ENCODE results near the gene TRPV3.

Gene TRPV3

GRCh38 chr17:3533752-3534151, 23.9 kb downstream of the TRPV3 start:
- no peaks in the 10 kb centered on the region for H3K27me3 ChIP-seq (ENCODE audit: low read depth, low read length)
- no peaks in the 10 kb centered on the region for H3K9me3 ChIP-seq (ENCODE audit: insufficient read depth, low read length)
- H4K20me1 ChIP-seq (ENCODE audit: insufficient read depth, low read length): no peaks in the 10 kb centered on the region
- H3K4me1 ChIP-seq (ENCODE audit: low read length): no peaks in the 10 kb centered on the region
- TF ChIP-seq EZH2phosphoT487 (IDR thresholded peaks at IDR 0.05; ENCODE audit: low read depth): no peak
- no peak overlapping the region for H3K27ac ChIP-seq (ENCODE audit: low read length)
- no peak overlapping the region for H2AFZ ChIP-seq (ENCODE audit: low read depth, low read length)
- H3K4me3 ChIP-seq (ENCODE audit: low read length): no peak overlapping the region
- H3K4me2 ChIP-seq (ENCODE audit: low read length): no peak overlapping the region
- no peaks in the 10 kb centered on the region for H3K36me3 ChIP-seq (replicated peaks; ENCODE audit: low read depth, low read length)
- no peak overlapping the region for H3K9ac ChIP-seq (ENCODE audit: low read length)
- no peaks in the 10 kb centered on the region for H3K79me2 ChIP-seq (ENCODE audit: low read length)

GRCh38 chr17:3532859-3533142, 24.8 kb downstream of the TRPV3 start:
- Histone ChIP-seq H3K79me2 (ENCODE audit: low read length) (no peaks in the 10 kb centered on the region), H3K36me3 (replicated peaks; ENCODE audit: low read depth, low read length) (no peaks in the 10 kb centered on the region), H3K4me3 (ENCODE audit: low read length) (no peak overlapping the region), H2AFZ (ENCODE audit: low read depth, low read length) (no peak overlapping the region), H3K4me1 (ENCODE audit: low read length) (no peaks in the 10 kb centered on the region), H4K20me1 (ENCODE audit: insufficient read depth, low read length) (no peaks in the 10 kb centered on the region), H3K27ac (ENCODE audit: low read length) (no peak overlapping the region), H3K4me2 (ENCODE audit: low read length) (no peak overlapping the region), H3K9me3 (ENCODE audit: insufficient read depth, low read length) (no peaks in the 10 kb centered on the region), H3K27me3 (ENCODE audit: low read depth, low read length) (no peaks in the 10 kb centered on the region), H3K9ac (ENCODE audit: low read length) (no peak overlapping the region)
- TF ChIP-seq EZH2phosphoT487 (IDR thresholded peaks at IDR 0.05; ENCODE audit: low read depth): no peak
- no peak for TF ChIP-seq CTCF (IDR thresholded peaks at IDR 0.05; ENCODE audit: low read depth, low read length)

GRCh38 chr17:3532106-3532858, 25.3 kb downstream of the TRPV3 start:
- H3K27me3 ChIP-seq (ENCODE audit: low read depth, low read length): no peaks in the 10 kb centered on the region

GRCh38 chr17:3531266-3532101, 26.1 kb downstream of the TRPV3 start:
- Histone ChIP-seq H3K79me2 (ENCODE audit: low read length) (no peaks in the 10 kb centered on the region), H3K4me2 (ENCODE audit: low read length) (no peak overlapping the region), H3K27me3 (ENCODE audit: low read depth, low read length) (no peaks in the 10 kb centered on the region), H4K20me1 (ENCODE audit: insufficient read depth, low read length) (no peaks in the 10 kb centered on the region), H3K27ac (ENCODE audit: low read length) (no peak overlapping the region), H3K4me3 (ENCODE audit: low read length) (no peak overlapping the region), H3K36me3 (replicated peaks; ENCODE audit: low read depth, low read length) (no peaks in the 10 kb centered on the region), H2AFZ (ENCODE audit: low read depth, low read length) (no peak overlapping the region), H3K9ac (ENCODE audit: low read length) (no peak overlapping the region), H3K4me1 (ENCODE audit: low read length) (no peaks in the 10 kb centered on the region), H3K9me3 (ENCODE audit: insufficient read depth, low read length) (no peaks in the 10 kb centered on the region)
- TF ChIP-seq EZH2phosphoT487 (IDR thresholded peaks at IDR 0.05; ENCODE audit: low read depth) (no peak), CTCF (IDR thresholded peaks at IDR 0.05; ENCODE audit: low read depth, low read length) (no peak)

More at GRCh38 chr17:3532106-3532858, 25.3 kb downstream of the TRPV3 start:
- Histone ChIP-seq H3K4me1 (ENCODE audit: low read length) (no peaks in the 10 kb centered on the region), H3K79me2 (ENCODE audit: low read length) (no peaks in the 10 kb centered on the region), H3K4me3 (ENCODE audit: low read length) (no peak overlapping the region), H3K4me2 (ENCODE audit: low read length) (no peak overlapping the region), H3K9me3 (ENCODE audit: insufficient read depth, low read length) (no peaks in the 10 kb centered on the region), H3K36me3 (replicated peaks; ENCODE audit: low read depth, low read length) (no peaks in the 10 kb centered on the region), H3K9ac (ENCODE audit: low read length) (no peak overlapping the region), H2AFZ (ENCODE audit: low read depth, low read length) (no peak overlapping the region), H3K27ac (ENCODE audit: low read length) (no peak overlapping the region), H4K20me1 (ENCODE audit: insufficient read depth, low read length) (no peaks in the 10 kb centered on the region)
- TF ChIP-seq EZH2phosphoT487 (IDR thresholded peaks at IDR 0.05; ENCODE audit: low read depth) (no peak), CTCF (IDR thresholded peaks at IDR 0.05; ENCODE audit: low read depth, low read length) (no peak)

Data from OCI-LY3 (cell line).